CD8-positive, alpha-beta memory T cell (primary cell): ENCODE measurements around the gene LRFN2. TPM values are rescaled to one million over a fixed set of nuclear protein-coding genes. Genes with fewer than 3 reads are reported as not detected.

Experiments used
- CTCF ChIA-PET: fragments of 350-600 bp; sonication (Branson Sonifier 250); formaldehyde crosslinking; loops from one replicate; lab custom pipeline; 2021; ENCODE audit warnings: antibody characterized with exemption; lab: Charles Lee
- POLR2A ChIA-PET: fragments of 350-600 bp; sonication (Branson Sonifier 250); formaldehyde crosslinking; loops from one replicate; lab custom pipeline; 2021; ENCODE audit warnings: antibody characterized with exemption; lab: Charles Lee
- DNase-seq, 5 donors: peaks; one replicate each; pipeline versions ENCODE4 v3.0.0 to v3.0.0-alpha.2; 2020 to 2022; ENCODE audit warnings: mixed read lengths in 1 of 5
- H3K27ac ChIP-seq: one replicate; pipeline ENCODE4 v1.7.0; 2013; ENCODE audit warnings: low read depth, mild to moderate bottlenecking, low read length, moderate library complexity
- H3K27me3 ChIP-seq: 2 replicates; pipeline ENCODE4 v1.7.0; 2013; ENCODE audit warnings: low read length, mild to moderate bottlenecking; ENCODE audit not compliant: insufficient read depth, poor library complexity, severe bottlenecking
- H3K36me3 ChIP-seq: 2 replicates; pipeline ENCODE4 v1.7.0; 2013; ENCODE audit warnings: mild to moderate bottlenecking, low read length, moderate library complexity; ENCODE audit not compliant: insufficient read depth
- H3K4me1 ChIP-seq: 2 replicates; pipeline ENCODE4 v1.7.0; 2013; ENCODE audit warnings: mild to moderate bottlenecking, low read length, moderate library complexity; ENCODE audit not compliant: insufficient read depth
- H3K4me3 ChIP-seq: 2 replicates; pipeline ENCODE4 v1.7.0; 2013; ENCODE audit warnings: mild to moderate bottlenecking, low read length
- H3K9me3 ChIP-seq: 2 replicates; pipeline ENCODE4 v1.7.0; 2013; ENCODE audit warnings: mild to moderate bottlenecking, low read length
- H3K27ac Mint-ChIP-seq, 8 donors: one replicate each; pipeline ENCODE4 v1.8.0; 2020 to 2021; ENCODE audit warnings: mixed read lengths in 8 of 8, mild to moderate bottlenecking in 6 of 8, inconsistent platforms in 3 of 8, moderate library complexity in 3 of 8
- H3K27me3 Mint-ChIP-seq, 2 donors: one replicate each; pipeline ENCODE4 v1.8.0; 2020 to 2021; ENCODE audit warnings: mixed read lengths in 2 of 2, mild to moderate bottlenecking in 1 of 2, moderate library complexity in 1 of 2
- H3K36me3 Mint-ChIP-seq, 3 donors: one replicate each; pipeline ENCODE4 v1.8.0; 2020 to 2021; ENCODE audit warnings: mixed read lengths in 3 of 3, inconsistent platforms in 1 of 3, mild to moderate bottlenecking in 1 of 3
- H3K4me1 Mint-ChIP-seq, 3 donors: one replicate each; pipeline ENCODE4 v1.8.0; 2020 to 2021; ENCODE audit warnings: mixed read lengths in 3 of 3, inconsistent platforms in 1 of 3, mild to moderate bottlenecking in 1 of 3
- H3K4me3 Mint-ChIP-seq, 7 donors: one replicate each; pipeline ENCODE4 v1.8.0; 2020 to 2021; ENCODE audit warnings: mixed read lengths in 7 of 7, mild to moderate bottlenecking in 6 of 7, moderate library complexity in 4 of 7, inconsistent platforms in 2 of 7
- H3K9me3 Mint-ChIP-seq, 5 donors: one replicate each; pipeline ENCODE4 v1.8.0; 2020 to 2022; ENCODE audit warnings: mixed read lengths in 5 of 5, mild to moderate bottlenecking in 3 of 5, moderate library complexity in 2 of 5, inconsistent platforms in 1 of 5
- polyA plus RNA-seq: library from polyadenylated mRNA; unstranded; fragments of 300-500 nt; fragmentation: Illumina TruSeq; gene quantifications from one replicate; pipeline ENCODE4 v1.2.3, GENCODE V29; 2021
- total RNA-seq, 2 experiments: library from RNA; stranded (reverse); gene quantifications; one replicate each; pipeline ENCODE4 v1.2.3, GENCODE V29; 2021

Gene LRFN2
- total and polyA plus RNA-seq, 3 experiments from 2014 or later = 0.29 TPM; not detected in 2

DNA sequence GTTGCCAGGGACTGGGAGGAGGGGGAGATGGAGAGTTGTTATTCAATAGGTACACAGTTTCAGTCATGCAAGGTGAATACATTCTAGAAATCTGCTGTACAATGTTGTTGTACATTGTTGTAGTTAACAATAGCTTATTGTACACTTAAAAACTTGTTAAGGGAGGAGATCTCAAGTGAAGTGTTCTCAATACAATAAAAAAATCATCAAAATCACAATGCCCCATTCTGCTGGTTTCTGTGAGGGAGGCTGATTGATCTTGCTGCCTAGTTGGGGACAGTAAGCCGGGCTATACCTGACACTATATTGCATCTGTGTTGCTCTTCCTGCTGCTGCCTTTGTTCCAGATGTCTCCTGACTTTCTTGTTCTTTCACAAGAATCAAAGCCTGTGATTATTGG lies 232.1 kb downstream of the LRFN2 start:
- H3K27me3 Mint-ChIP-seq = peaks cover 11 to 14% of the 10 kb centered on the region in 2 donors
- no peaks in the 10 kb centered on the region for H3K9me3 Mint-ChIP-seq
- POLR2A ChIA-PET = no interaction called here
- no peak overlapping the region for H3K27ac ChIP-seq
- no peaks in the 10 kb centered on the region for H3K27me3 ChIP-seq
- H3K4me1 ChIP-seq = no peaks in the 10 kb centered on the region
- H3K4me1 Mint-ChIP-seq = no peaks in the 10 kb centered on the region
- DNase-seq = no peak
- no peaks in the 10 kb centered on the region for H3K36me3 Mint-ChIP-seq
- no peak overlapping the region for H3K4me3 Mint-ChIP-seq
- H3K9me3 ChIP-seq = no peaks in the 10 kb centered on the region
- CTCF ChIA-PET = no interaction called here
- H3K4me3 ChIP-seq = no peak overlapping the region
- H3K27ac Mint-ChIP-seq = no peak overlapping the region
- H3K36me3 ChIP-seq = no peaks in the 10 kb centered on the region

DNA sequence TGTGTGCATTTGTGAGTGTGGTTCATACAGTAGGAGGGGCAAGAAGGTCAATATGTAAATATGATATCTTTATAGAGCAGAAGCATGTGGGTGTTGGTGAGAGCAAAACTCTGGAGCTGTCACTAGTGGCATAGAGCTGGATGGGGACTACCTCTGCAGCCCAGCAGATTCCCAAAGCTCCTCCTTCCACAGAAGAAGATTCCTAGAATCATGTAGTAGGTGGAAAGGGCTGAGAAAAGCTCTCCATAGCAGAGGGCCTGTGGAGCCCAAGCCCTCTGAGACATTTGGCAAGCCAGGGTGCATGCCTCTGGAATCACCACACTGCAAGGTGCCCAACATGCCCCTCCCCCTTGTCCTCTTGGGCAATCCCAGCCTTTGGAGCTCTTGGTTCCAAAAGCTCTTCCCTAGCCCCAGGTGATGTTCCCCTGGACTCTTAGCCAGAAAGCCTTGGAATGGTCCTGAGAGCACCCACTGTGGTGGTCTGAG lies 233.2 kb downstream of the LRFN2 start:
- Mint-ChIP-seq H3K9me3 (no peaks in the 10 kb centered on the region), H3K27ac (no peak overlapping the region), H3K4me1 (no peaks in the 10 kb centered on the region), H3K4me3 (no peak overlapping the region), H3K27me3 (peaks cover 2 to 3% of the 10 kb centered on the region in 2 donors), H3K36me3 (no peaks in the 10 kb centered on the region)
- Histone ChIP-seq H3K4me1 (no peaks in the 10 kb centered on the region), H3K27ac (no peak overlapping the region), H3K27me3 (no peaks in the 10 kb centered on the region), H3K4me3 (no peak overlapping the region), H3K36me3 (no peaks in the 10 kb centered on the region), H3K9me3 (no peaks in the 10 kb centered on the region)
- DNase-seq = no peak
- ChIA-PET CTCF (no interaction called here), POLR2A (no interaction called here)

DNA sequence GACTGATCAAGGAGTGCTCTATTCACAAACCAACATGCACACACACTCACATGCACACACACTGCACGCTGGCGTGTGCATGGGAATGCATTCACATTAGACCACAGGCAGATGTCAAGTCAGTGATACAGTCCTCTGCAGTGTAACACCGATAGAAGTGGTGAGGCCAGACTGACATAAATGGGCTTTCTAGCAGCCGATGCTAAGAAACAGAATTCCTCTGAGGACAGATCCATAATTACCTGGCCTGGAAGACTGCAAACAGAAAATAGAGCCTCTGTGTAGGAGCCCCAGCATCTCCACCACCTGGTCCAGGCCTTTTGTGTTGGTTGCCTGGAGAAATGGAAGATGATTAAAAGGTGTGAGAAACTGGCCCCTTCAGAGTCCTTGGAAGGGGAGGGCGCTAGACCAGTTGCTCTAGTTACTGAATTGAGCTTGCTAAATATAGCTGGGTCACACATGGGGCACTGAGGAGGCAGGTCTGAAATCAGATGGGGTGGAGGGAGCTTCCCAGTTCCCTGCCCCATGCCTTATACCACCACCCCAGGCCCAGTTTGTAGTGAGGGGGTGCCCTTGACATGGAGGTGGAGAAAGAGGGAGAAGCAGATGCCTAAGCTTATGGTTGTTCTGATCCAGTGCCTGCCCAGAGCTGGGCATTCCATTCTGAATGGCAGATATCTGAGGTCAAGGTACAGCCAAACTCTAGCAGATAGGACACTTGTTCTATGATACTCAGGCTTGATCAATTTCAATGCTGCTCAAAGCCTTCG lies 233.8 kb downstream of the LRFN2 start:
- H3K9me3 ChIP-seq = no peaks in the 10 kb centered on the region
- no peaks in the 10 kb centered on the region for H3K36me3 Mint-ChIP-seq
- H3K4me3 ChIP-seq = no peak overlapping the region
- no peaks in the 10 kb centered on the region for H3K9me3 Mint-ChIP-seq
- H3K4me1 ChIP-seq = no peaks in the 10 kb centered on the region
- ChIA-PET CTCF (no interaction called here), POLR2A (no interaction called here)
- H3K36me3 ChIP-seq = no peaks in the 10 kb centered on the region
- no peak overlapping the region for H3K27ac Mint-ChIP-seq
- no peaks in the 10 kb centered on the region for H3K27me3 ChIP-seq
- peaks cover 2 to 3% of the 10 kb centered on the region in 2 donors for H3K27me3 Mint-ChIP-seq
- H3K4me3 Mint-ChIP-seq = no peak overlapping the region
- no peak for DNase-seq
- no peaks in the 10 kb centered on the region for H3K4me1 Mint-ChIP-seq
- no peak overlapping the region for H3K27ac ChIP-seq

DNA sequence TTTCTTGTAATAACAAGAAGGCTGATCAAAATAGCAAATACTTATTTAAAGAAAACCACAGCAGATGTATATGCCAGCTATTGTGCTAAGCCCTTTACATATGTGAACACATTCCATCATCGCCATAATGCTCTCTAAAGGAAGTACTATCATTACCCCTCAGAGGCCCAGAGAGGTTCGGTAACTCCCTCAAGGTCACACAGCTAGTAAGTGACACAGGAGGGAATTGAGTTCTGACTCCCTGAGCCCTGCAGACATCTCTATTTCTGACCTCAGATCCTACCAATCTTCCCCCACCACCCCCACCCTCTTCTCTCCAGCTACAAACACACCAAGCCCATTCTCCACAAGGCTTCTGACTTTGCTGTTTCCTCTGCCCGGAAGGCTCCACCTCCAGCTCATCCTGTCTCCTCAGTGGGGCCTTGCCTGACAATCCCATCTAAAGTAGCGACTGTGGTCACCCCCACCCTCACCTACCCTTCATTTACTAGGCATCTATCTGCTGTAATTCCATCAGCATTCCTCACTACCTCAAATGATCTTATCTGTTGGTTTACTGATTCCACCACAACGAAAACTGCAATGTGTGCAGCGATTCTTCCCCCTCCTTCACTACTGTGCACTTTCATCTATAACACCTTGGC lies 234.5 kb downstream of the LRFN2 start:
- no peak overlapping the region for H3K4me3 Mint-ChIP-seq
- POLR2A ChIA-PET = no interaction called here
- Histone ChIP-seq H3K36me3 (no peaks in the 10 kb centered on the region), H3K27ac (no peak overlapping the region), H3K4me3 (no peak overlapping the region), H3K27me3 (no peaks in the 10 kb centered on the region), H3K4me1 (no peaks in the 10 kb centered on the region), H3K9me3 (no peaks in the 10 kb centered on the region)
- H3K27me3 Mint-ChIP-seq = peaks cover 0 to 2% of the 10 kb centered on the region in 2 donors
- CTCF ChIA-PET = no interaction called here
- H3K9me3 Mint-ChIP-seq = no peaks in the 10 kb centered on the region
- DNase-seq = no peak
- H3K27ac Mint-ChIP-seq = no peak overlapping the region
- no peaks in the 10 kb centered on the region for H3K4me1 Mint-ChIP-seq
- H3K36me3 Mint-ChIP-seq = no peaks in the 10 kb centered on the region

DNA sequence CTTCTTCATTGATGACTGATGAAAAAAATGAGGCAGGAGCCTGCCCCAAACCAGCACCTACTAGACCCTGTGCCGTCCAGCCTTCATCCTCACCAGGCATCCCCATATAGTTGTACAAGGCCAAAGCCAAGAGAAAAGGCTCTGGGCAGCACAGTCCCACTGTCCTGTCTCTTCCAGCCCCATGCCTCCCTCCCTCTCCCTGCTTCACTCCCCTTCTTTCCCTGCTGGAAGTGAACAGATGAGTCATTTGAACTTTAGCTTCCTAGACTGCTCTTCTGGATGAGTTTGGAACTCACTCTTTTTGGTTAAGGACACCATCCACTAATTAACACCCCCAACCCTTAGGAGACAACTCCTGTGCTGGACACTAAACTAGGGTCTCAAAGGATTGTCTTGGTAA lies 235.2 kb downstream of the LRFN2 start:
- Mint-ChIP-seq H3K36me3 (no peaks in the 10 kb centered on the region), H3K4me3 (no peak overlapping the region), H3K4me1 (no peaks in the 10 kb centered on the region), H3K27ac (no peak overlapping the region), H3K9me3 (peaks cover 0 to 1% (median 0%) of the 10 kb centered on the region in 5 donors), H3K27me3 (peaks cover under 1% of the 10 kb centered on the region in 2 donors)
- Histone ChIP-seq H3K4me1 (no peaks in the 10 kb centered on the region), H3K4me3 (no peak overlapping the region), H3K9me3 (no peaks in the 10 kb centered on the region), H3K27me3 (no peaks in the 10 kb centered on the region), H3K36me3 (no peaks in the 10 kb centered on the region), H3K27ac (no peak overlapping the region)
- DNase-seq = no peak
- POLR2A ChIA-PET = no interaction called here
- CTCF ChIA-PET = no interaction called here

DNA sequence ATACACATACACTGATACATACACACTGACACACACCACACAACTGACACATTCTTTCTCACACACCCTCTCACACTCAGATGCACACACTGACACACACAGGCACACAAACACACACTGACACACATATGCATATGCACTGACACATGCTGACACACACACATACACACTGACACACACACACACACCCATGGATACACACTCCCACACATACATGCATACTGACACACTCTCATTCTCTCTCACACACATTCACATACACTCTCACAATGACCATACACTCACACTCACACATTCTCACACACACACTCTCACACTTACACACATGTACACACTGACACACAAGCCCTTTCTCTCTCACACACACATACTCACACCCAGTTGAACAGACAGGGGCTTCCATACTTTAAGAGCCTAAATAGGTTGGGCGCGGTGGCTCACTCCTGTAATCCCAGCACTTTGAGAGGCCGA lies 236.4 kb downstream of the LRFN2 start:
- no peaks in the 10 kb centered on the region for H3K36me3 ChIP-seq
- H3K27ac ChIP-seq = no peak overlapping the region
- no peak for DNase-seq
- peaks cover 0 to 4% of the 10 kb centered on the region in 2 donors for H3K27me3 Mint-ChIP-seq
- POLR2A ChIA-PET = no interaction called here
- H3K27ac Mint-ChIP-seq = no peak overlapping the region
- no peak overlapping the region for H3K4me3 ChIP-seq
- no peaks in the 10 kb centered on the region for H3K4me1 ChIP-seq
- CTCF ChIA-PET = no interaction called here
- H3K36me3 Mint-ChIP-seq = no peaks in the 10 kb centered on the region
- H3K9me3 Mint-ChIP-seq = peaks cover 0 to 2% (median 0%) of the 10 kb centered on the region in 5 donors
- H3K27me3 ChIP-seq = no peaks in the 10 kb centered on the region
- no peak overlapping the region for H3K4me3 Mint-ChIP-seq
- no peaks in the 10 kb centered on the region for H3K4me1 Mint-ChIP-seq
- no peaks in the 10 kb centered on the region for H3K9me3 ChIP-seq

DNA sequence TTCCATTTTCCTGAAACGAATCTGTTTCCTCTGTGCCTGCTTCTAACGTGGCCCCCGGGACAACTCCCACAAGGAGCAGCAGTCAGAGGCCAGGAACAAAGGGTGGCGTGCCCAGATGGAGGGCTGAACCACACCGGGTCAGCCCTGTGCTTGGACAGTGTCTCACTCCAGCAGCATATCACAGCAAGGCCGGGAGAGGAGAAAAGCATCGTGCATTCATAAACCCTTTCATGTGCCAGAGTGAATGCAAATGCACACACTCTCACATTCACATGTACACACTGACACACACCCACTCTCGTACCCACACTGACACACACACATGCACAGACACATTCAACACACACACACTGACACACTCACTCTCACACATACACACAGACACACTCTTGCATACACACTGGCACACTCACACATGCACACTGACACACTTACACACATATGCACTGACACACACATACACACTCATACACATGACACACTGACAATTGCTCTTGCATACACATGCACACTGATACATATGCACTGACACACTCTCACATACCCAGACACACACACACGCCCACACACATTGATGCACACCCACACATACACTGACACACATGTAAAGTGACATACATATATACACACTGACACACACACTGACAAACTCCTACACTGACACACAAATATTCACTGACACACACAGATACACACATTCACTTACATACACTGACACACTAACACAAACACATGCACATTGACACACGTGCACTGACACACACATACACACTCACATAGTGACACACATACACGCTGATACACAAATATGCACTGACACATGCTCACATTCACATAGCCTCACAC lies 237.0 kb downstream of the LRFN2 start:
- ChIA-PET CTCF (no interaction called here), POLR2A (no interaction called here)
- H3K27ac Mint-ChIP-seq = no peak overlapping the region
- H3K4me1 ChIP-seq = no peaks in the 10 kb centered on the region
- H3K36me3 Mint-ChIP-seq = no peaks in the 10 kb centered on the region
- H3K27ac ChIP-seq = no peak overlapping the region
- H3K9me3 ChIP-seq = no peaks in the 10 kb centered on the region
- no peaks in the 10 kb centered on the region for H3K36me3 ChIP-seq
- H3K27me3 Mint-ChIP-seq = peaks cover 0 to 4% of the 10 kb centered on the region in 2 donors
- H3K4me1 Mint-ChIP-seq = no peaks in the 10 kb centered on the region
- H3K9me3 Mint-ChIP-seq = peaks cover 0 to 2% (median 0%) of the 10 kb centered on the region in 5 donors
- H3K4me3 ChIP-seq = no peak overlapping the region
- H3K4me3 Mint-ChIP-seq = no peak overlapping the region
- DNase-seq = no peak
- no peaks in the 10 kb centered on the region for H3K27me3 ChIP-seq
